ENCODE measurements around the gene ZSWIM1. TPM values are rescaled to one million over a fixed set of nuclear protein-coding genes. Genes with fewer than 3 reads are reported as not detected.

ZSWIM1 gene
- total and polyA plus RNA-seq, 2 of the 13 experiments (the other 11 are each of a cell fraction or from before 2014, with no cell fraction given) = 9.5 to 11.7 TPM

DNA sequence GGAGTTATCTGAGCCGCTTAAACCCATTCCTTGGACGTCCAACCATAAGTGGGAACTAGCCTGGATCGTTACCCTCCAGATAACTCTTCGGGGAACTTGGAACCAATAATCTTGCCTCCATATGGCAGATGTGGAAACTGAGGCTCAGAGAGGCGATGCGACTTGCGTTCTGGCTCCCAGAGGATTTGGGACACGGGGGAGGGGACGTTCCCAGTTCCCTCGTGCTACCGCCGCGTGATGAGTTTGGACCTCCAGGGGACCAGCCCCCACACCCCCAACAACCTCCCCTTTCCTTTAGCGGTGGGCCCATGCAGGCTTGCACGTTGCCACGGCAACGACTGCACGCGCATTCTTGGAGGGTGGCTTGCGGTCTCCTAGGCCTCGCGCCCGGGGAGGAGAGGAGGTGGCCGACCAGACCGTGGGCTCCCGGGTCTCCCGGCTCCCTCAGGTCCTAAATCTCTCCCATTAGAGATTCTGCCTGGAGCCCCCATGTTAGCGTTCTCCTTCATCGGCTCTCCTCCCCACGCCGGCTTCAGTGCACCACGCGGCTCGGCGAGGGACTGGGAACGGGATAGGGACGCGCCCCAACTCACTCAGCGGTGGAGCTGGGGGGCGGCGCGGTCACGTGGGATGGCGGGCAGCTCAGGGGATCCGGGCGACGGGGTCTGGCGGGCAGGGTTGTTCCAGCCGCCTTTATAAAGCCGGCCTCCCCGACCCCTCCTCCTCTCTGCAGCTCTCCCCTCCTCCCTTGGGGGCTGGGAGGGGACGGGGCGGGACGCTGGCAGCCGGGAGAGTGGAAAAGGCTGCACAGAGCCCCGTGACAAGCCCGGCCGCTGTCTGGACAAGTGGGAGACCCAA lies 30.7 kb downstream of the ZSWIM1 start, which contains the start of gene PLTP (continued):
- TF ChIP-seq KMT2A (CRISPR knock-in tag; IDR thresholded peaks at IDR 0.05) (no peak), GTF3A (CRISPR knock-in tag; conservative IDR thresholded peaks at IDR 0.05) (0 out of 2 replicates have a peak, but pooled peaks have one; percentile 78), SMAD9 (CRISPR knock-in tag; IDR thresholded peaks at IDR 0.05) (no peak), CREB1 (IDR thresholded peaks at IDR 0.05) (no peak), CREB1 (CRISPR knock-in tag; IDR thresholded peaks at IDR 0.05) (no peak), RORA (CRISPR knock-in tag; IDR thresholded peaks at IDR 0.05) (no peak), TCF7 (IDR thresholded peaks at IDR 0.05; ENCODE audit: low read depth) (no peak), CEBPB (IDR thresholded peaks at IDR 0.05; ENCODE audit: borderline replicate concordance, low read depth, low read length) (no peak), FOXK2 (IDR thresholded peaks at IDR 0.05) (no peak), ELF1 (CRISPR knock-in tag; IDR thresholded peaks at IDR 0.05) (no peak), ZNF703 (CRISPR knock-in tag; IDR thresholded peaks at IDR 0.05; ENCODE audit: borderline replicate concordance) (no peak), SIX1 (CRISPR knock-in tag; IDR thresholded peaks at IDR 0.05; ENCODE audit: borderline replicate concordance) (no peak), ZNF333 (CRISPR knock-in tag; IDR thresholded peaks at IDR 0.05; ENCODE audit: borderline replicate concordance) (peak; percentile 62; the same call in 1 of the 2 replicates), ZKSCAN8 (CRISPR knock-in tag; IDR thresholded peaks at IDR 0.05; ENCODE audit: borderline replicate concordance) (no peak), DBP (CRISPR knock-in tag; IDR thresholded peaks at IDR 0.05; ENCODE audit: not compliant biosample characterization) (no peak)
- TF ChIP-seq, protein P1, sequence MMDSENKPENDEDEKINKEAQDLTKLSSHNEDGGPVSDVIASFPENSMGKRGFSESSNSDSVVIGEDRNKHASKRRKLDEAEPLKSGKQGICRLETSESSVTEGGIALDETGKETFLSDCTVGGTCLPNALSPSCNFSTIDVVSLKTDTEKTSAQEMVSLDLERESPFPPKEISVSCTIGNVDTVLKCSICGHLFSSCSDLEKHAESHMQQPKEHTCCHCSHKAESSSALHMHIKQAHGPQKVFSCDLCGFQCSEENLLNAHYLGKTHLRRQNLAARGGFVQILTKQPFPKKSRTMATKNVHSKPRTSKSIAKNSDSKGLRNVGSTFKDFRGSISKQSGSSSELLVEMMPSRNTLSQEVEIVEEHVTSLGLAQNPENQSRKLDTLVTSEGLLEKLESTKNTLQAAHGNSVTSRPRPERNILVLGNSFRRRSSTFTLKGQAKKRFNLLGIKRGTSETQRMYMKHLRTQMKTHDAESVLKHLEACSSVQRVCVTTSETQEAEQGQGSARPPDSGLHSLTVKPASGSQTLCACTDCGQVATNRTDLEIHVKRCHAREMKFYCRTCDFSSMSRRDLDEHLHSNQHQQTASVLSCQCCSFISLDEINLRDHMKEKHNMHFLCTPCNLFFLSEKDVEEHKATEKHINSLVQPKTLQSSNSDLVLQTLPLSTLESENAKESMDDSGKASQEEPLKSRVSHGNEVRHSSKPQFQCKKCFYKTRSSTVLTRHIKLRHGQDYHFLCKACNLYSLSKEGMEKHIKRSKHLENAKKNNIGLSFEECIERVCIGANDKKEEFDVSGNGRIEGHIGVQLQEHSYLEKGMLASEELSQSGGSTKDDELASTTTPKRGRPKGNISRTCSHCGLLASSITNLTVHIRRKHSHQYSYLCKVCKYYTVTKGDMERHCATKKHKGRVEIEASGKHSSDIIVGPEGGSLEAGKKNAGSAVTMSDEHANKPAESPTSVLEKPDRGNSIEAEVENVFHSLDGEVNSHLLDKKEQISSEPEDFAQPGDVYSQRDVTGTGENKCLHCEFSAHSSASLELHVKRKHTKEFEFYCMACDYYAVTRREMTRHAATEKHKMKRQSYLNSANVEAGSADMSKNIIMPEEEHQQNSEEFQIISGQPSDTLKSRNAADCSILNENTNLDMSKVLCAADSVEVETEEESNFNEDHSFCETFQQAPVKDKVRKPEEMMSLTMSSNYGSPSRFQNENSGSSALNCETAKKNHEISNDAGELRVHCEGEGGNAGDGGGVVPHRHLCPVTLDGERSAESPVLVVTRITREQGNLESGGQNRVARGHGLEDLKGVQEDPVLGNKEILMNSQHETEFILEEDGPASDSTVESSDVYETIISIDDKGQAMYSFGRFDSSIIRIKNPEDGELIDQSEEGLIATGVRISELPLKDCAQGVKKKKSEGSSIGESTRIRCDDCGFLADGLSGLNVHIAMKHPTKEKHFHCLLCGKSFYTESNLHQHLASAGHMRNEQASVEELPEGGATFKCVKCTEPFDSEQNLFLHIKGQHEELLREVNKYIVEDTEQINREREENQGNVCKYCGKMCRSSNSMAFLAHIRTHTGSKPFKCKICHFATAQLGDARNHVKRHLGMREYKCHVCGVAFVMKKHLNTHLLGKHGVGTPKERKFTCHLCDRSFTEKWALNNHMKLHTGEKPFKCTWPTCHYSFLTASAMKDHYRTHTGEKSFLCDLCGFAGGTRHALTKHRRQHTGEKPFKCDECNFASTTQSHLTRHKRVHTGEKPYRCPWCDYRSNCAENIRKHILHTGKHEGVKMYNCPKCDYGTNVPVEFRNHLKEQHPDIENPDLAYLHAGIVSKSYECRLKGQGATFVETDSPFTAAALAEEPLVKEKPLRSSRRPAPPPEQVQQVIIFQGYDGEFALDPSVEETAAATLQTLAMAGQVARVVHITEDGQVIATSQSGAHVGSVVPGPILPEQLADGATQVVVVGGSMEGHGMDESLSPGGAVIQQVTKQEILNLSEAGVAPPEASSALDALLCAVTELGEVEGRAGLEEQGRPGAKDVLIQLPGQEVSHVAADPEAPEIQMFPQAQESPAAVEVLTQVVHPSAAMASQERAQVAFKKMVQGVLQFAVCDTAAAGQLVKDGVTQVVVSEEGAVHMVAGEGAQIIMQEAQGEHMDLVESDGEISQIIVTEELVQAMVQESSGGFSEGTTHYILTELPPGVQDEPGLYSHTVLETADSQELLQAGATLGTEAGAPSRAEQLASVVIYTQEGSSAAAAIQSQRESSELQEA (CRISPR knock-in tag; IDR thresholded peaks at IDR 0.05; ENCODE audit: not compliant biosample characterization) = no peak
- TF ChIP-seq, protein P2, sequence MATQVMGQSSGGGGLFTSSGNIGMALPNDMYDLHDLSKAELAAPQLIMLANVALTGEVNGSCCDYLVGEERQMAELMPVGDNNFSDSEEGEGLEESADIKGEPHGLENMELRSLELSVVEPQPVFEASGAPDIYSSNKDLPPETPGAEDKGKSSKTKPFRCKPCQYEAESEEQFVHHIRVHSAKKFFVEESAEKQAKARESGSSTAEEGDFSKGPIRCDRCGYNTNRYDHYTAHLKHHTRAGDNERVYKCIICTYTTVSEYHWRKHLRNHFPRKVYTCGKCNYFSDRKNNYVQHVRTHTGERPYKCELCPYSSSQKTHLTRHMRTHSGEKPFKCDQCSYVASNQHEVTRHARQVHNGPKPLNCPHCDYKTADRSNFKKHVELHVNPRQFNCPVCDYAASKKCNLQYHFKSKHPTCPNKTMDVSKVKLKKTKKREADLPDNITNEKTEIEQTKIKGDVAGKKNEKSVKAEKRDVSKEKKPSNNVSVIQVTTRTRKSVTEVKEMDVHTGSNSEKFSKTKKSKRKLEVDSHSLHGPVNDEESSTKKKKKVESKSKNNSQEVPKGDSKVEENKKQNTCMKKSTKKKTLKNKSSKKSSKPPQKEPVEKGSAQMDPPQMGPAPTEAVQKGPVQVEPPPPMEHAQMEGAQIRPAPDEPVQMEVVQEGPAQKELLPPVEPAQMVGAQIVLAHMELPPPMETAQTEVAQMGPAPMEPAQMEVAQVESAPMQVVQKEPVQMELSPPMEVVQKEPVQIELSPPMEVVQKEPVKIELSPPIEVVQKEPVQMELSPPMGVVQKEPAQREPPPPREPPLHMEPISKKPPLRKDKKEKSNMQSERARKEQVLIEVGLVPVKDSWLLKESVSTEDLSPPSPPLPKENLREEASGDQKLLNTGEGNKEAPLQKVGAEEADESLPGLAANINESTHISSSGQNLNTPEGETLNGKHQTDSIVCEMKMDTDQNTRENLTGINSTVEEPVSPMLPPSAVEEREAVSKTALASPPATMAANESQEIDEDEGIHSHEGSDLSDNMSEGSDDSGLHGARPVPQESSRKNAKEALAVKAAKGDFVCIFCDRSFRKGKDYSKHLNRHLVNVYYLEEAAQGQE (IDR thresholded peaks at IDR 0.05; ENCODE audit: borderline replicate concordance in 1 of 2, low read depth in 1 of 2, low read length in 2 of 2) = no peak
